ENCODE measurements around the gene HIBADH. TPM values are rescaled to one million over a fixed set of nuclear protein-coding genes. Genes with fewer than 3 reads are reported as not detected.

HIBADH gene
- total RNA-seq, 1 experiment from 2014 or later = 31.2 TPM

GRCh38 chr7:27693794-27694193 is 31.1 kb upstream of the HIBADH start:
- no peaks in the 10 kb centered on the region for H3K36me3 ChIP-seq (ENCODE audit: control insufficient read depth, insufficient read depth, low read length)
- BruUV-seq (replicated peaks) = no TSS peak
- ChIA-PET POLR2A (no interaction called here), CTCF (interaction anchor here (0.7 to 1.1 kb wide), 3 partner anchors 26 to 400 kb away, joined by 3 to 4 read pairs (median 4); no protein-coding TSS in a partner anchor)
- ATAC-seq (no peak), DNase-seq (ENCODE audit: low read depth, low spot score) (no peak)
- TF ChIP-seq POLR2AphosphoS5 (IDR thresholded peaks at IDR 0.05; ENCODE audit: low read depth, low read length) (no peak), SIN3A (IDR thresholded peaks at IDR 0.05; ENCODE audit: borderline replicate concordance, insufficient read depth, low read depth, low read length) (no peak), TCF7L2 (IDR thresholded peaks at IDR 0.05; ENCODE audit: low read depth, low read length) (no peak)
- TF ChIP-seq, protein P1, sequence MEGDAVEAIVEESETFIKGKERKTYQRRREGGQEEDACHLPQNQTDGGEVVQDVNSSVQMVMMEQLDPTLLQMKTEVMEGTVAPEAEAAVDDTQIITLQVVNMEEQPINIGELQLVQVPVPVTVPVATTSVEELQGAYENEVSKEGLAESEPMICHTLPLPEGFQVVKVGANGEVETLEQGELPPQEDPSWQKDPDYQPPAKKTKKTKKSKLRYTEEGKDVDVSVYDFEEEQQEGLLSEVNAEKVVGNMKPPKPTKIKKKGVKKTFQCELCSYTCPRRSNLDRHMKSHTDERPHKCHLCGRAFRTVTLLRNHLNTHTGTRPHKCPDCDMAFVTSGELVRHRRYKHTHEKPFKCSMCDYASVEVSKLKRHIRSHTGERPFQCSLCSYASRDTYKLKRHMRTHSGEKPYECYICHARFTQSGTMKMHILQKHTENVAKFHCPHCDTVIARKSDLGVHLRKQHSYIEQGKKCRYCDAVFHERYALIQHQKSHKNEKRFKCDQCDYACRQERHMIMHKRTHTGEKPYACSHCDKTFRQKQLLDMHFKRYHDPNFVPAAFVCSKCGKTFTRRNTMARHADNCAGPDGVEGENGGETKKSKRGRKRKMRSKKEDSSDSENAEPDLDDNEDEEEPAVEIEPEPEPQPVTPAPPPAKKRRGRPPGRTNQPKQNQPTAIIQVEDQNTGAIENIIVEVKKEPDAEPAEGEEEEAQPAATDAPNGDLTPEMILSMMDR (IDR thresholded peaks at IDR 0.05) = no peak
- TF ChIP-seq, protein P2, sequence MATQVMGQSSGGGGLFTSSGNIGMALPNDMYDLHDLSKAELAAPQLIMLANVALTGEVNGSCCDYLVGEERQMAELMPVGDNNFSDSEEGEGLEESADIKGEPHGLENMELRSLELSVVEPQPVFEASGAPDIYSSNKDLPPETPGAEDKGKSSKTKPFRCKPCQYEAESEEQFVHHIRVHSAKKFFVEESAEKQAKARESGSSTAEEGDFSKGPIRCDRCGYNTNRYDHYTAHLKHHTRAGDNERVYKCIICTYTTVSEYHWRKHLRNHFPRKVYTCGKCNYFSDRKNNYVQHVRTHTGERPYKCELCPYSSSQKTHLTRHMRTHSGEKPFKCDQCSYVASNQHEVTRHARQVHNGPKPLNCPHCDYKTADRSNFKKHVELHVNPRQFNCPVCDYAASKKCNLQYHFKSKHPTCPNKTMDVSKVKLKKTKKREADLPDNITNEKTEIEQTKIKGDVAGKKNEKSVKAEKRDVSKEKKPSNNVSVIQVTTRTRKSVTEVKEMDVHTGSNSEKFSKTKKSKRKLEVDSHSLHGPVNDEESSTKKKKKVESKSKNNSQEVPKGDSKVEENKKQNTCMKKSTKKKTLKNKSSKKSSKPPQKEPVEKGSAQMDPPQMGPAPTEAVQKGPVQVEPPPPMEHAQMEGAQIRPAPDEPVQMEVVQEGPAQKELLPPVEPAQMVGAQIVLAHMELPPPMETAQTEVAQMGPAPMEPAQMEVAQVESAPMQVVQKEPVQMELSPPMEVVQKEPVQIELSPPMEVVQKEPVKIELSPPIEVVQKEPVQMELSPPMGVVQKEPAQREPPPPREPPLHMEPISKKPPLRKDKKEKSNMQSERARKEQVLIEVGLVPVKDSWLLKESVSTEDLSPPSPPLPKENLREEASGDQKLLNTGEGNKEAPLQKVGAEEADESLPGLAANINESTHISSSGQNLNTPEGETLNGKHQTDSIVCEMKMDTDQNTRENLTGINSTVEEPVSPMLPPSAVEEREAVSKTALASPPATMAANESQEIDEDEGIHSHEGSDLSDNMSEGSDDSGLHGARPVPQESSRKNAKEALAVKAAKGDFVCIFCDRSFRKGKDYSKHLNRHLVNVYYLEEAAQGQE (IDR thresholded peaks at IDR 0.05; ENCODE audit: insufficient read depth in 1 of 2, low read depth in 2 of 2, low read length in 1 of 2) = no peak
- H3K27me3 ChIP-seq (ENCODE audit: control insufficient read depth, insufficient read depth, low read length) = no peaks in the 10 kb centered on the region
- intact Hi-C loops (cut with micrococcal nuclease; ENCODE audit: unreplicated experiment) = loop anchor here (5.0 kb wide), 1 partner anchor 79 kb away; no protein-coding TSS in a partner anchor
- H3K4me1 ChIP-seq (ENCODE audit: control insufficient read depth, insufficient read depth, low read length) = no peaks in the 10 kb centered on the region; the same call in 1 of the 2 replicates
- peak overlapping the region; percentile 18; the same call in 1 of the 2 replicates for H3K27ac ChIP-seq (ENCODE audit: low read length)
- in situ Hi-C loops (cut with HindIII; ENCODE audit: low pct_unique_long_range_greater_than_20kb, low sequenced_read_pairs) = no loop called here
- no peaks in the 10 kb centered on the region for H3K9me3 ChIP-seq (ENCODE audit: control insufficient read depth, insufficient read depth, low read depth, low read length)
- no peak overlapping the region for H3K4me3 ChIP-seq (ENCODE audit: low read depth in 2 of 2, low read length in 2 of 2)

DNA sequence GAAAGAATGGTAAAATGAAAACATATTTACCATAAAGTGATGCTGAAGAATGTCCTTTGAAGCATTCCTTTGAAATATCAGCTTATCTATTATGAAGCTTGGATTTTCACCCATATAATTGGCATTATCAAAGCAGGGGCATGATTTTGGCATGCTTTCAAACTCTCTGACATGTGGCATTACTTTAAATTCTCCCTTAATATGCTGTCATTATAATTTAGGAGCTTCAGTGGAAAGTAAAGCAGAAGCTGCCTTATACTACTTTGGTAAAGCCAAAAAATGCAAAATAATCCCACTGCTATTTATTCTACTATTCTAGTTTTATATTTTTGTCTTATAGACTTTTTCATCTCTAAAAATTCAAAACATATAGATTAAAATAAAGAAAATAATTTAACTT is 28.0 kb upstream of the HIBADH start:
- Histone ChIP-seq H3K27me3 (ENCODE audit: control insufficient read depth, insufficient read depth, low read length) (no peaks in the 10 kb centered on the region), H3K36me3 (ENCODE audit: control insufficient read depth, insufficient read depth, low read length) (no peaks in the 10 kb centered on the region), H3K27ac (ENCODE audit: low read length) (no peak overlapping the region), H3K9me3 (ENCODE audit: control insufficient read depth, insufficient read depth, low read depth, low read length) (no peaks in the 10 kb centered on the region), H3K4me3 (ENCODE audit: low read depth in 2 of 2, low read length in 2 of 2) (no peak overlapping the region), H3K4me1 (ENCODE audit: control insufficient read depth, insufficient read depth, low read length) (no peaks in the 10 kb centered on the region)
- TF ChIP-seq SIN3A (IDR thresholded peaks at IDR 0.05; ENCODE audit: borderline replicate concordance, insufficient read depth, low read depth, low read length) (no peak), TCF7L2 (IDR thresholded peaks at IDR 0.05; ENCODE audit: low read depth, low read length) (no peak), POLR2AphosphoS5 (IDR thresholded peaks at IDR 0.05; ENCODE audit: low read depth, low read length) (no peak)
- TF ChIP-seq, protein P1 (IDR thresholded peaks at IDR 0.05) = no peak
- TF ChIP-seq, protein P2 (IDR thresholded peaks at IDR 0.05; ENCODE audit: insufficient read depth in 1 of 2, low read depth in 2 of 2, low read length in 1 of 2) = no peak
- DNase-seq (ENCODE audit: low read depth, low spot score) = no peak
- intact Hi-C loops (cut with micrococcal nuclease; ENCODE audit: unreplicated experiment) (loop anchor here (5.0 kb wide), 1 partner anchor 82 kb away; no protein-coding TSS in a partner anchor), in situ Hi-C loops (cut with HindIII; ENCODE audit: low pct_unique_long_range_greater_than_20kb, low sequenced_read_pairs) (no loop called here)
- POLR2A ChIA-PET = no interaction called here
- ATAC-seq = no peak
- CTCF ChIA-PET = interaction anchor here (0.7 kb wide), 1 partner anchor 54 kb away, joined by 3 read pairs; no protein-coding TSS in a partner anchor
- BruUV-seq (replicated peaks) = no TSS peak

Data from Panc1 (cell line).